ENCODE data around the gene KIF6. TPM values are rescaled to one million over a fixed set of nuclear protein-coding genes. Genes with fewer than 3 reads are reported as not detected.
"Not testable (repeated sequence)": the region's sequence is repeated elsewhere in the genome, so short reads cannot be mapped to it uniquely, and the experiment has no call there.

The KIF6 gene
- total RNA-seq, 2 experiments from 2014 or later, result not detected

DNA sequence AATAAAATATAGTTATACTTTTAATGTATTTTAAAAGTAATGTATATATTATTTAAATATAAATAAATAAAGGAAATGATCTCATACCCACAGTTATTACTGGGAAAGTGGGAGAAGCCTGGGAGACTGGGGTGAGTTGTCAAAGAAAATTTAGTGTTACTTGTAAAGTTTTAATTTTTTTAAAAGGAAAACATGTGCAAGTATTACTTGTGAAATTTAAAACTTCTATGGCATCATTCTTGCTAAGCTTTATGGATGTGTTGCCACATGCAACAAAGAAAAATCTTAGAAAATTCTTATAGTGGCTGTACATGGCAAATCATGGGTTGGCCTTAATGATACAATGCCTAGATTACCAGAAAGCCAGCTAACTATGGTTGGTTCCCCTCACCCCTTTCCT lies 208.7 kb downstream of the KIF6 start:
- no peak overlapping the region for H3K27ac ChIP-seq (ENCODE audit: low read depth in 1 of 2, low read length in 2 of 2)
- no peaks in the 10 kb centered on the region for H3K36me3 ChIP-seq (ENCODE audit: insufficient read depth, low read length)
- H3K4me1 ChIP-seq (ENCODE audit: insufficient read depth, low read length), result no peaks in the 10 kb centered on the region
- H3K9me3 ChIP-seq (ENCODE audit: control insufficient read depth in 1 of 2, insufficient read depth in 1 of 2, low read length in 2 of 2), result no peaks in the 10 kb centered on the region
- Mint-ChIP-seq H3K4me1 (ENCODE audit: low read depth) (no peaks in the 10 kb centered on the region), H3K36me3 (ENCODE audit: low read depth) (no peaks in the 10 kb centered on the region), H3K9me3 (no peaks in the 10 kb centered on the region), H3K4me3 (no peak overlapping the region), H3K27me3 (peaks cover 16% of the 10 kb centered on the region), H3K27ac (no peak overlapping the region)
- CTCF ChIA-PET, result no interaction called here
- TF ChIP-seq, protein P1, sequence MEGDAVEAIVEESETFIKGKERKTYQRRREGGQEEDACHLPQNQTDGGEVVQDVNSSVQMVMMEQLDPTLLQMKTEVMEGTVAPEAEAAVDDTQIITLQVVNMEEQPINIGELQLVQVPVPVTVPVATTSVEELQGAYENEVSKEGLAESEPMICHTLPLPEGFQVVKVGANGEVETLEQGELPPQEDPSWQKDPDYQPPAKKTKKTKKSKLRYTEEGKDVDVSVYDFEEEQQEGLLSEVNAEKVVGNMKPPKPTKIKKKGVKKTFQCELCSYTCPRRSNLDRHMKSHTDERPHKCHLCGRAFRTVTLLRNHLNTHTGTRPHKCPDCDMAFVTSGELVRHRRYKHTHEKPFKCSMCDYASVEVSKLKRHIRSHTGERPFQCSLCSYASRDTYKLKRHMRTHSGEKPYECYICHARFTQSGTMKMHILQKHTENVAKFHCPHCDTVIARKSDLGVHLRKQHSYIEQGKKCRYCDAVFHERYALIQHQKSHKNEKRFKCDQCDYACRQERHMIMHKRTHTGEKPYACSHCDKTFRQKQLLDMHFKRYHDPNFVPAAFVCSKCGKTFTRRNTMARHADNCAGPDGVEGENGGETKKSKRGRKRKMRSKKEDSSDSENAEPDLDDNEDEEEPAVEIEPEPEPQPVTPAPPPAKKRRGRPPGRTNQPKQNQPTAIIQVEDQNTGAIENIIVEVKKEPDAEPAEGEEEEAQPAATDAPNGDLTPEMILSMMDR (IDR thresholded peaks at IDR 0.05), result no peak
- no peak overlapping the region for H3K4me3 ChIP-seq (ENCODE audit: low read length)
- ATAC-seq (ENCODE audit: poor library complexity), result no peak
- no peak for DNase-seq
- intact Hi-C loops (cut with DNase I, micrococcal nuclease), result no loop called here
- peaks cover 0 to 4% of the 10 kb centered on the region in 2 experiments for H3K27me3 ChIP-seq (ENCODE audit: control insufficient read depth in 1 of 2, insufficient read depth in 2 of 2, low read length in 2 of 2)
- POLR2A ChIA-PET, result no interaction called here

DNA sequence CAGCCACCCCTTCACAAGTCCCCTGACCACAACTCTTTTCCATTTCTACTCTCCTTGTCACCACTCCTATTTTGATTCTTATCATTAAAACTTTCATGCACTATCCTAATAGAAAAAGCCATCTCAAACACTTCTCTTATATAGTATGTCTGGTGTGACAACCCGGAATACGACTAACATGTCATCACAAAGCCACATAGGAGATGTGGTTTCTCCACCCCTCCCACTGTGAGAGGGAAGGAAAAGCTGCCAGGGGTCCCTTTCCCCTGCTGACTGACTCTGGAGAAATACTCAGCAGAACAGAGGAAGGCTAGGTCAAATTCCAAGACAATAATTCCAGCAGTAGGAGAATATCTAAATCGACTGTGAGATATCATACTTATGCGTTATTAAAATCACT lies 209.7 kb downstream of the KIF6 start:
- Histone ChIP-seq H3K4me3 (ENCODE audit: low read length) (no peak overlapping the region), H3K27ac (ENCODE audit: low read depth in 1 of 2, low read length in 2 of 2) (no peak overlapping the region), H3K9me3 (ENCODE audit: control insufficient read depth in 1 of 2, insufficient read depth in 1 of 2, low read length in 2 of 2) (no peaks in the 10 kb centered on the region), H3K36me3 (ENCODE audit: insufficient read depth, low read length) (no peaks in the 10 kb centered on the region), H3K27me3 (ENCODE audit: control insufficient read depth in 1 of 2, insufficient read depth in 2 of 2, low read length in 2 of 2) (peaks cover 0 to 4% of the 10 kb centered on the region in 2 experiments), H3K4me1 (ENCODE audit: insufficient read depth, low read length) (no peaks in the 10 kb centered on the region)
- ChIA-PET POLR2A (no interaction called here), CTCF (no interaction called here)
- TF ChIP-seq, protein P1 (IDR thresholded peaks at IDR 0.05), result no peak
- H3K27me3 Mint-ChIP-seq, result peaks cover 22% of the 10 kb centered on the region
- ATAC-seq (ENCODE audit: poor library complexity), result no peak
- H3K9me3 Mint-ChIP-seq, result no peaks in the 10 kb centered on the region
- H3K4me3 Mint-ChIP-seq, result no peak overlapping the region
- intact Hi-C loops (cut with DNase I, micrococcal nuclease), result no loop called here
- DNase-seq, result no peak
- H3K36me3 Mint-ChIP-seq (ENCODE audit: low read depth), result no peaks in the 10 kb centered on the region
- H3K4me1 Mint-ChIP-seq (ENCODE audit: low read depth), result no peaks in the 10 kb centered on the region
- H3K27ac Mint-ChIP-seq, result no peak overlapping the region

DNA sequence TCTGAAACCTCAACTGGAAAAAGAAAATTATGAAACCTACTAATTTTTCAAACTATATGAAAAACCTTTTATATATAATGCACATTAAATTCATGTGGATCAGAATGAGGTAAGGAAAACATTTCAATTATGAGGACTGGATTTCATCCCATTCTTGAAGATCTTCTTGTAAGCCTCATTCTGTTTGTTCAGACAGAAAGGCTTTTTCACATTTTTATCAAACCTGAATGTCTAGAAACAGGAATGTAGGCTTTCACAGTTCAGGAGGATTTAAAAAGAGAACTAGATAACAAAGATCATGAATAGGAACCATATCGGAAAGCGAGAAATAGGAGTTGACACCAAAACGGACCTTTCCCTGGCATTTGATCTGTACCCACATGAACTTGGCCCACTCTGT lies 210.2 kb downstream of the KIF6 start:
- ChIA-PET POLR2A (no interaction called here), CTCF (no interaction called here)
- no peaks in the 10 kb centered on the region for H3K9me3 Mint-ChIP-seq
- H3K36me3 Mint-ChIP-seq (ENCODE audit: low read depth), result no peaks in the 10 kb centered on the region
- Histone ChIP-seq H3K9me3 (ENCODE audit: control insufficient read depth in 1 of 2, insufficient read depth in 1 of 2, low read length in 2 of 2) (no peaks in the 10 kb centered on the region), H3K4me1 (ENCODE audit: insufficient read depth, low read length) (no peaks in the 10 kb centered on the region), H3K4me3 (ENCODE audit: low read length) (no peak overlapping the region), H3K27ac (ENCODE audit: low read depth in 1 of 2, low read length in 2 of 2) (no peak overlapping the region), H3K36me3 (ENCODE audit: insufficient read depth, low read length) (no peaks in the 10 kb centered on the region), H3K27me3 (ENCODE audit: control insufficient read depth in 1 of 2, insufficient read depth in 2 of 2, low read length in 2 of 2) (peaks cover 0 to 4% of the 10 kb centered on the region in 2 experiments)
- no peaks in the 10 kb centered on the region for H3K4me1 Mint-ChIP-seq (ENCODE audit: low read depth)
- no peak overlapping the region for H3K27ac Mint-ChIP-seq
- ATAC-seq (ENCODE audit: poor library complexity), result no peak
- TF ChIP-seq, protein P1 (IDR thresholded peaks at IDR 0.05), result no peak
- DNase-seq, result no peak
- intact Hi-C loops (cut with DNase I, micrococcal nuclease), result no loop called here
- peaks cover 22% of the 10 kb centered on the region for H3K27me3 Mint-ChIP-seq
- H3K4me3 Mint-ChIP-seq, result no peak overlapping the region

DNA sequence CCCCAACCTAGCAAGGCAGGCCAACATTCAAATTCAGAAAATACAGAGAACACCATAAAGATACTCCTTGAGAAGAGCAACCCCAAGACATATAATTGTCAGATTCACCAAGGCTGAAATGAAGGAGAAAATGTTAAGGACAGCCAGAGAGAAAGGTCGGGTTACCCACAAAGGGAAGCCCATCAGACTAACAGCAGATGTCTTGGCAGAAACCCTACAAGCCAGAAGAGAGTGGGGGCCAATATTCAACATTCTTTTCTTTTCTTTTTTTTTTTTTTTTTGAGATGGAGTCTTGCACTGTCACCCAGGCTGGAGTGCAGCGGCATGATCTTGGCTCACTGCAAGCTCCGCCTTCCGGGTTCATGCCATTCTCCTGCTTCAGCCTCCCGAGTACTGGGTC lies 215.4 kb downstream of the KIF6 start:
- POLR2A ChIA-PET, result not testable (repeated sequence)
- H3K27me3 Mint-ChIP-seq, result peaks cover 23% of the 10 kb centered on the region

More for the DNA sequence above, 215.4 kb downstream of the KIF6 start:
- H3K4me1 Mint-ChIP-seq (ENCODE audit: low read depth); H3K36me3 ChIP-seq (ENCODE audit: insufficient read depth, low read length); H3K4me3 ChIP-seq (ENCODE audit: low read length); H3K4me1 ChIP-seq (ENCODE audit: insufficient read depth, low read length); H3K27ac ChIP-seq (ENCODE audit: low read depth in 1 of 2, low read length in 2 of 2); H3K9me3 ChIP-seq (ENCODE audit: control insufficient read depth in 1 of 2, insufficient read depth in 1 of 2, low read length in 2 of 2); DNase-seq; H3K27me3 ChIP-seq (ENCODE audit: control insufficient read depth in 1 of 2, insufficient read depth in 2 of 2, low read length in 2 of 2); H3K4me3 Mint-ChIP-seq; intact Hi-C loops (cut with DNase I, micrococcal nuclease); H3K27ac Mint-ChIP-seq; ATAC-seq (ENCODE audit: poor library complexity); H3K9me3 Mint-ChIP-seq; H3K36me3 Mint-ChIP-seq (ENCODE audit: low read depth); CTCF ChIA-PET: not testable (repeated sequence)
